Mesendoderm (in vitro differentiated cells): ENCODE results near the gene YKT6.
"Not testable (repeated sequence)": the region's sequence is repeated elsewhere in the genome, so short reads cannot be mapped to it uniquely, and the experiment has no call there.

Experiments
- DNase-seq: peaks from one replicate; pipeline ENCODE4 v3.0.0; 2013
- H2AK5ac ChIP-seq: 2 replicates; pipeline ENCODE4 v1.6.1; 2013; ENCODE audit warnings: low read length, inconsistent platforms
- H2BK120ac ChIP-seq: 2 replicates; pipeline ENCODE4 v1.6.1; 2013; ENCODE audit warnings: low read depth, mild to moderate bottlenecking, low read length, moderate library complexity, mixed read lengths
- H2BK15ac ChIP-seq: replicated peaks from 2 replicates; pipeline ENCODE4 v1.6.1; 2013; ENCODE audit warnings: low read depth, mild to moderate bottlenecking, moderate library complexity
- H2BK5ac ChIP-seq: 2 replicates; pipeline ENCODE4 v1.6.1; 2013; ENCODE audit warnings: low read length, inconsistent platforms
- H3K18ac ChIP-seq: 2 replicates; pipeline ENCODE4 v1.6.1; 2013; ENCODE audit warnings: mild to moderate bottlenecking, low read length, mixed read lengths
- H3K23ac ChIP-seq: one replicate; pipeline ENCODE4 v1.6.1; 2013; ENCODE audit warnings: low read length
- H3K27ac ChIP-seq: 2 replicates; pipeline ENCODE4 v1.5.1; 2013; ENCODE audit warnings: low read depth, mild to moderate bottlenecking, inconsistent platforms, low read length, moderate library complexity
- H3K27me3 ChIP-seq: 2 replicates; pipeline ENCODE4 v1.6.1; 2013; ENCODE audit warnings: low read length, control low read depth, mild to moderate bottlenecking, inconsistent platforms; ENCODE audit not compliant: insufficient read depth, poor library complexity
- H3K36me3 ChIP-seq: 2 replicates; pipeline ENCODE4 v1.6.1; 2013; ENCODE audit warnings: low read length, inconsistent platforms; ENCODE audit not compliant: control insufficient read depth, insufficient read depth
- H3K4ac ChIP-seq: one replicate; pipeline ENCODE4 v1.6.1; 2013; ENCODE audit warnings: low read depth, mild to moderate bottlenecking, low read length, moderate library complexity
- H3K4me1 ChIP-seq: 2 replicates; pipeline ENCODE4 v1.6.1; 2013; ENCODE audit warnings: low read depth, low read length, inconsistent platforms; ENCODE audit not compliant: control insufficient read depth
- H3K4me2 ChIP-seq: 2 replicates; pipeline ENCODE4 v1.6.1; 2013; ENCODE audit warnings: low read length
- H3K4me3 ChIP-seq: 2 replicates; pipeline ENCODE4 v1.5.1; 2013; ENCODE audit warnings: mild to moderate bottlenecking, low read length
- H3K56ac ChIP-seq: one replicate; pipeline ENCODE4 v1.6.1; 2013; ENCODE audit warnings: low read length
- H3K79me1 ChIP-seq: 2 replicates; pipeline ENCODE4 v1.6.1; 2013; ENCODE audit warnings: low read length, inconsistent platforms
- H3K79me2 ChIP-seq: 2 replicates; pipeline ENCODE4 v1.6.1; 2013; ENCODE audit warnings: mild to moderate bottlenecking, low read length; ENCODE audit not compliant: control insufficient read depth, insufficient read depth
- H3K9ac ChIP-seq: 2 replicates; pipeline ENCODE4 v1.6.1; 2013; ENCODE audit warnings: low read length, inconsistent platforms
- H4K5ac ChIP-seq: one replicate; pipeline ENCODE4 v1.6.1; 2013; ENCODE audit warnings: low read length
- H4K8ac ChIP-seq: one replicate; pipeline ENCODE4 v1.6.1; 2013; ENCODE audit warnings: low read depth, mild to moderate bottlenecking, control low read depth, low read length, moderate library complexity
- WGBS: extraction: QIAGEN DNeasy Blood & Tissue Kit; methylation state at CpG from one replicate; pipeline ENCODE4 v1.1.7; 2013; ENCODE audit warnings: low lambda C conversion rate, missing lambda C conversion rate; ENCODE audit not compliant: insufficient coverage; ENCODE audit errors: extremely low coverage; 5-methylcytosine and 5-hydroxymethylcytosine counted together

YKT6 gene

GRCh38 chr7:44194562-44195145, 6.1 kb upstream of the YKT6 start:
- Histone ChIP-seq H3K27ac (no peak overlapping the region), H3K36me3 (no peaks in the 10 kb centered on the region), H3K56ac (no peak overlapping the region), H3K23ac (no peak overlapping the region), H3K4me2 (no peak overlapping the region), H2BK120ac (no peak overlapping the region), H3K9ac (no peak overlapping the region), H2AK5ac (no peak overlapping the region), H3K18ac (no peak overlapping the region), H4K8ac (no peak overlapping the region), H3K79me1 (no peaks in the 10 kb centered on the region), H3K79me2 (no peaks in the 10 kb centered on the region), H2BK5ac (no peak overlapping the region), H3K4me3 (no peak overlapping the region), H2BK15ac (no peak overlapping the region), H3K27me3 (no peaks in the 10 kb centered on the region), H4K5ac (no peak overlapping the region), H3K4ac (no peak overlapping the region), H3K4me1 (no peaks in the 10 kb centered on the region)
- WGBS, result no CpG with 5 or more reads among the region's 3 CpGs
- no peak for DNase-seq

GRCh38 chr7:44195889-44196288, 4.9 kb upstream of the YKT6 start:
- no peak overlapping the region for H3K4me2 ChIP-seq
- H3K56ac ChIP-seq, result no peak overlapping the region
- no CpG with 5 or more reads among the region's 1 CpG for WGBS
- no peak overlapping the region for H3K18ac ChIP-seq
- no peak overlapping the region for H3K4ac ChIP-seq
- H2BK15ac ChIP-seq, result no peak overlapping the region
- H2AK5ac ChIP-seq, result no peak overlapping the region
- H3K79me1 ChIP-seq, result no peaks in the 10 kb centered on the region
- H3K4me3 ChIP-seq, result no peak overlapping the region
- H3K36me3 ChIP-seq, result no peaks in the 10 kb centered on the region
- H4K5ac ChIP-seq, result no peak overlapping the region
- H3K23ac ChIP-seq, result no peak overlapping the region
- peaks cover under 1% of the 10 kb centered on the region for H3K79me2 ChIP-seq
- H2BK120ac ChIP-seq, result no peak overlapping the region
- H2BK5ac ChIP-seq, result no peak overlapping the region
- H3K4me1 ChIP-seq, result no peaks in the 10 kb centered on the region
- H3K9ac ChIP-seq, result no peak overlapping the region
- H3K27ac ChIP-seq, result no peak overlapping the region
- H3K27me3 ChIP-seq, result no peaks in the 10 kb centered on the region
- DNase-seq, result no peak
- no peak overlapping the region for H4K8ac ChIP-seq

GRCh38 chr7:44196450-44196872, 4.3 kb upstream of the YKT6 start:
- H3K36me3 ChIP-seq, result no peaks in the 10 kb centered on the region
- H4K8ac ChIP-seq, result no peak overlapping the region
- no peak overlapping the region for H3K4ac ChIP-seq
- H3K23ac ChIP-seq, result no peak overlapping the region
- no peak overlapping the region for H2BK120ac ChIP-seq
- H3K4me3 ChIP-seq, result no peak overlapping the region
- no peak overlapping the region for H2BK15ac ChIP-seq
- no peak overlapping the region for H3K56ac ChIP-seq
- no peak overlapping the region for H2AK5ac ChIP-seq
- no peak overlapping the region for H2BK5ac ChIP-seq
- H3K4me1 ChIP-seq, result no peaks in the 10 kb centered on the region
- H3K27me3 ChIP-seq, result no peaks in the 10 kb centered on the region
- no peak overlapping the region for H3K4me2 ChIP-seq
- no peak overlapping the region for H4K5ac ChIP-seq
- WGBS, result no CpG with 5 or more reads among the region's 3 CpGs
- no peak overlapping the region for H3K18ac ChIP-seq
- H3K9ac ChIP-seq, result no peak overlapping the region
- no peaks in the 10 kb centered on the region for H3K79me1 ChIP-seq
- peaks cover 4% of the 10 kb centered on the region for H3K79me2 ChIP-seq
- H3K27ac ChIP-seq, result no peak overlapping the region
- DNase-seq, result peak; percentile 59

- H3K18ac ChIP-seq, result no peak overlapping the region
- H3K79me2 ChIP-seq, result peaks cover 14% of the 10 kb centered on the region
- no peak for DNase-seq
- no peak overlapping the region for H3K4ac ChIP-seq
- H4K5ac ChIP-seq, result no peak overlapping the region
- no peak overlapping the region for H4K8ac ChIP-seq
- H3K4me3 ChIP-seq, result no peak overlapping the region
- no peak overlapping the region for H3K9ac ChIP-seq
- H3K4me1 ChIP-seq, result no peaks in the 10 kb centered on the region
- no peaks in the 10 kb centered on the region for H3K36me3 ChIP-seq
- peaks cover 3% of the 10 kb centered on the region for H3K79me1 ChIP-seq
- no peak overlapping the region for H3K23ac ChIP-seq
- no CpG with 5 or more reads among the region's 7 CpGs for WGBS
- no peak overlapping the region for H3K56ac ChIP-seq
- H2BK15ac ChIP-seq, result no peak overlapping the region
- H2BK5ac ChIP-seq, result no peak overlapping the region
- no peak overlapping the region for H3K27ac ChIP-seq
- H2BK120ac ChIP-seq, result no peak overlapping the region
- no peak overlapping the region for H2AK5ac ChIP-seq
- no peaks in the 10 kb centered on the region for H3K27me3 ChIP-seq
- H3K4me2 ChIP-seq, result no peak overlapping the region
Measured at GRCh38 chr7:44197474-44197873, 3.3 kb upstream of the YKT6 start.

GRCh38 chr7:44200163-44200562, 615 bp upstream of the YKT6 start:
- not testable (repeated sequence) for H4K8ac ChIP-seq, H3K27ac ChIP-seq, H3K23ac ChIP-seq, H3K9ac ChIP-seq, H3K4ac ChIP-seq, H3K4me2 ChIP-seq, H4K5ac ChIP-seq, H3K4me1 ChIP-seq, DNase-seq, H2AK5ac ChIP-seq, H3K18ac ChIP-seq, H2BK15ac ChIP-seq, H3K4me3 ChIP-seq, H3K27me3 ChIP-seq, H3K56ac ChIP-seq, H3K36me3 ChIP-seq, H2BK120ac ChIP-seq, H2BK5ac ChIP-seq
- WGBS, result no CpG with 5 or more reads among the region's 3 CpGs
- Histone ChIP-seq H3K79me1 (peaks cover 19% of the 10 kb centered on the region), H3K79me2 (peaks cover 27% of the 10 kb centered on the region)

GRCh38 chr7:44201813-44202212, 1.0 kb downstream of the YKT6 start:
- Histone ChIP-seq H2BK15ac (no peak overlapping the region), H3K79me2 (peaks cover 27% of the 10 kb centered on the region), H3K18ac (no peak overlapping the region), H3K4me1 (no peaks in the 10 kb centered on the region), H3K79me1 (peaks cover 21% of the 10 kb centered on the region), H2BK120ac (no peak overlapping the region), H3K36me3 (peaks cover 4% of the 10 kb centered on the region), H4K5ac (no peak overlapping the region), H2AK5ac (no peak overlapping the region), H3K9ac (peak overlapping the region; percentile 97), H3K56ac (peak overlapping the region; percentile 99), H3K4me2 (peak overlapping the region; percentile 78), H2BK5ac (no peak overlapping the region), H3K4me3 (peak overlapping the region; percentile 99), H4K8ac (no peak overlapping the region), H3K27ac (no peak overlapping the region), H3K23ac (no peak overlapping the region), H3K4ac (no peak overlapping the region), H3K27me3 (no peaks in the 10 kb centered on the region)
- no CpG with 5 or more reads among the region's 8 CpGs for WGBS
- DNase-seq, result no peak
